HepG2 (cell line): ENCODE data around the gene PTPN14. TPM values are rescaled to one million over a fixed set of nuclear protein-coding genes. Genes with fewer than 3 reads are reported as not detected.

Experiments used
- DNMT1 ChIP-seq: sonication (generic); formaldehyde crosslinking; IDR thresholded peaks from 2 replicates; pipeline ENCODE4 v1.5.1; 2020; ENCODE audit warnings: mild to moderate bottlenecking, missing genetic modification reagents
- GATA4 ChIP-seq: sonication (generic); IDR thresholded peaks from 2 replicates; pipeline ENCODE4 v1.6.1; 2016; ENCODE audit warnings: antibody characterized with exemption, low read depth, borderline replicate concordance
- JARID2 ChIP-seq: sonication (generic); formaldehyde crosslinking; IDR thresholded peaks from 2 replicates; pipeline ENCODE4 v1.8.1; 2023; ENCODE audit warnings: missing genetic modification reagents, inconsistent platforms; ENCODE audit not compliant: insufficient replicate concordance
- MAFG ChIP-seq: sonication (generic); formaldehyde crosslinking; IDR thresholded peaks from 2 replicates; pipeline ENCODE4 v1.5.1; 2020; ENCODE audit warnings: mild to moderate bottlenecking, missing genetic modification reagents
- MAX ChIP-seq: IDR thresholded peaks from 2 replicates; pipeline ENCODE4 v1.6.1; 2012; ENCODE audit warnings: inconsistent platforms
- MBNL3 ChIP-seq: fragments of 250-450 bp; sonication (Bioruptor Pico); conservative IDR thresholded peaks from 2 replicates; pipeline ENCODE4 v1.8.0; 2022; ENCODE audit warnings: mild to moderate bottlenecking, inconsistent platforms
- MXI1 ChIP-seq: IDR thresholded peaks from 3 replicates; pipeline ENCODE4 v1.6.1; 2012; ENCODE audit warnings: low read depth, low read length, inconsistent platforms, borderline replicate concordance
- NBN ChIP-seq: fragments of 450-650 bp; conservative IDR thresholded peaks from 2 replicates; pipeline ENCODE4 v1.6.1; 2017
- NR2F6 ChIP-seq, 2 experiments: IDR thresholded peaks; 2 replicates each; pipeline ENCODE4 v1.6.1; 2016; ENCODE audit warnings: antibody characterized with exemption in 1 of 2, mild to moderate bottlenecking in 1 of 2
- ONECUT2 ChIP-seq: sonication (generic); formaldehyde crosslinking; IDR thresholded peaks from 2 replicates; pipeline ENCODE4 v1.4.0; 2020; ENCODE audit warnings: missing genetic modification reagents
- PBX2 ChIP-seq: IDR thresholded peaks from 2 replicates; pipeline ENCODE4 v1.6.1; 2016; ENCODE audit warnings: control low read depth
- PRDM4 ChIP-seq: sonication (generic); formaldehyde crosslinking; IDR thresholded peaks from 2 replicates; pipeline ENCODE4 v1.9.0; 2021; ENCODE audit warnings: missing genetic modification reagents, borderline replicate concordance
- REL ChIP-seq: sonication (generic); formaldehyde crosslinking; conservative IDR thresholded peaks from 2 replicates; pipeline ENCODE4 v1.8.0; 2022; ENCODE audit warnings: mild to moderate bottlenecking, missing genetic modification reagents, moderate library complexity
- REPIN1 ChIP-seq: sonication (generic); formaldehyde crosslinking; IDR thresholded peaks from 2 replicates; pipeline ENCODE4 v1.8.0; 2022; ENCODE audit warnings: missing genetic modification reagents, low read depth, mild to moderate bottlenecking, borderline replicate concordance
- SP1 ChIP-seq, 2 experiments: fragments of 450-650 bp in 1 of 2; sonication (generic) in 1 of 2; formaldehyde crosslinking in 1 of 2; IDR thresholded peaks; 2 replicates each; pipeline versions ENCODE4 v1.4.0 to v1.6.1; 2016 to 2020; ENCODE audit warnings: missing genetic modification reagents in 1 of 2
- SSRP1 ChIP-seq: IDR thresholded peaks from 2 replicates; pipeline ENCODE4 v1.6.1; 2016; ENCODE audit warnings: control low read depth
- TCF12 ChIP-seq, 2 experiments: fragments of 450-650 bp in 1 of 2; sonication (generic) in 1 of 2; formaldehyde crosslinking in 1 of 2; IDR thresholded peaks; 2 replicates each; pipeline versions ENCODE4 v1.6.1 to v1.8.0; 2017 to 2022; ENCODE audit warnings: antibody characterized with exemption in 1 of 2, mild to moderate bottlenecking in 1 of 2, missing genetic modification reagents in 1 of 2, moderate library complexity in 1 of 2
- TEF ChIP-seq: sonication (generic); formaldehyde crosslinking; IDR thresholded peaks from 2 replicates; pipeline ENCODE4 v1.5.0; 2020; ENCODE audit warnings: missing genetic modification reagents
- TMF1 ChIP-seq: sonication (generic); formaldehyde crosslinking; IDR thresholded peaks from 2 replicates; pipeline ENCODE4 v1.8.1; 2022; ENCODE audit warnings: low read depth, missing genetic modification reagents
- ZBTB43 ChIP-seq: sonication (generic); formaldehyde crosslinking; conservative IDR thresholded peaks from 2 replicates; pipeline ENCODE4 v1.4.0; 2020; ENCODE audit warnings: missing genetic modification reagents
- ZC3H13 ChIP-seq: sonication (generic); formaldehyde crosslinking; IDR thresholded peaks from 2 replicates; pipeline ENCODE4 v1.8.1; 2023; ENCODE audit warnings: mild to moderate bottlenecking, missing genetic modification reagents, moderate library complexity
- ZNF17 ChIP-seq: sonication (generic); formaldehyde crosslinking; IDR thresholded peaks from 2 replicates; pipeline ENCODE4 v1.5.0; 2020; ENCODE audit warnings: mild to moderate bottlenecking, missing genetic modification reagents
- ZNF614 ChIP-seq: IDR thresholded peaks from 2 replicates; pipeline ENCODE4 v1.6.1; 2018; ENCODE audit warnings: missing biosample characterization, missing genetic modification reagents, inconsistent platforms, borderline replicate concordance
- ZNF788 ChIP-seq: sonication (generic); formaldehyde crosslinking; IDR thresholded peaks from 2 replicates; pipeline ENCODE4 v1.5.0; 2020; ENCODE audit warnings: mild to moderate bottlenecking, missing genetic modification reagents, borderline replicate concordance
- ZNF878 ChIP-seq: sonication (generic); formaldehyde crosslinking; IDR thresholded peaks from 2 replicates; pipeline ENCODE4 v1.8.1; 2023; ENCODE audit warnings: mild to moderate bottlenecking, missing genetic modification reagents, moderate library complexity
- ZSCAN20 ChIP-seq: sonication (generic); formaldehyde crosslinking; IDR thresholded peaks from 2 replicates; pipeline ENCODE4 v1.4.0; 2020; ENCODE audit warnings: missing genetic modification reagents, mild to moderate bottlenecking, borderline replicate concordance
- polyA plus RNA-seq, 8 experiments: library from polyadenylated mRNA; depleted of rRNA in 3 of 8; stranded (reverse) in 7 of 8; unstranded in 1 of 8; fragments of >200 nt; fragmentation: Illumina TruSeq in 4 of 8; extraction: Trizol in 4 of 8; gene quantifications; 2 replicates each; pipeline versions ENCODE4 v1.2.1 to v1.2.3, GENCODE V29; 2011 to 2016; ENCODE audit warnings: low read depth in 4 of 8, missing spikeins in 1 of 8, mixed read lengths in 1 of 8; ENCODE audit not compliant: insufficient read depth in 1 of 8
- total RNA-seq, 5 experiments: library from RNA; depleted of rRNA; stranded (reverse); fragments of >200 nt; fragmentation: Illumina TruSeq; extraction: Trizol; gene quantifications; 2 replicates each; pipeline ENCODE4 v1.2.3, GENCODE V29; 2016; ENCODE audit warnings: low read depth in 1 of 5

The PTPN14 gene
- total and polyA plus RNA-seq, 2 of the 13 experiments (the other 11 are each of a cell fraction or from before 2014, with no cell fraction given) = 3.9 to 4.7 TPM

GRCh38 chr1:214460304-214460916 is 91.0 kb downstream of the PTPN14 start (continued):
- TF ChIP-seq REPIN1 (CRISPR knock-in tag) (peak; percentile 63; the same call in 1 of the 2 replicates), PBX2 (CRISPR knock-in tag) (no peak), ZNF17 (CRISPR knock-in tag) (no peak), SSRP1 (no peak), TEF (CRISPR knock-in tag) (no peak), ZC3H13 (CRISPR knock-in tag) (no peak), MXI1 (no peak), ZNF878 (CRISPR knock-in tag) (no peak), MBNL3 (CRISPR knock-in tag) (no peak), JARID2 (CRISPR knock-in tag) (no peak), ZSCAN20 (CRISPR knock-in tag) (no peak), NBN (no peak), ONECUT2 (peak; percentile 60), TMF1 (CRISPR knock-in tag) (no peak), PRDM4 (no peak), NR2F6 (IDR thresholded peaks at IDR 0.05) (no peak), NR2F6 (CRISPR knock-in tag; IDR thresholded peaks at IDR 0.05) (0 out of 2 replicates have a peak, but pooled peaks have one; percentile 30), ZBTB43 (CRISPR knock-in tag) (peak; percentile 94), ZNF614 (CRISPR knock-in tag) (no peak), MAFG (CRISPR knock-in tag) (no peak), MAX (peak; percentile 41; the same call in 1 of the 2 replicates), DNMT1 (no peak), GATA4 (no peak), ZNF788 (CRISPR knock-in tag) (no peak), SP1 (IDR thresholded peaks at IDR 0.05) (no peak), SP1 (CRISPR knock-in tag; IDR thresholded peaks at IDR 0.05) (no peak), REL (0 out of 2 replicates have a peak, but pooled peaks have one; percentile 38), TCF12 (IDR thresholded peaks at IDR 0.05) (no peak), TCF12 (CRISPR knock-in tag; IDR thresholded peaks at IDR 0.05) (no peak)
